ENCODE data around the gene GMNC.

Gene GMNC

GRCh38 chr3:190848870-190849269 lies 13.6 kb downstream of the GMNC start:
- no peak for DNase-seq (ENCODE audit: low read depth)

DNA sequence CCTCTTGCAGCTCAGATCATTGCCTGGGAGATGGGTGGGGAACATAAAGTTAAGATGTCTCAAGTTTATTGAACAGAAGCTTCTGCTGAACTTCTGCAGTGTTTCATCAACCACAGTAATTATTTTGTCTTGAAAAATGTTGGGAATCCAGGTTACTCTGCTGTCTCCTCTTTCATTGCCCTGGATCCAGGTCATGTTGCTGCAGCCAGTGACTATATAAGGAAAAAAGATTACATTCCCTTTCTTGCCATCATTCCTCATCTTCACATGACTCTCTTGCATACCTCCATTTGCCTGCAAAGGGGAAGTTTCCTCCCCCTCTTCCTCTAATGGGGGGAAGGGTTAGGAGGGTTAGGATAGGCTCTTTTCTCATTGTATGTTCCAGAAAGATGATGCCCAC lies 15.1 kb downstream of the GMNC start:
- DNase-seq (ENCODE audit: low read depth), result no peak

DNA sequence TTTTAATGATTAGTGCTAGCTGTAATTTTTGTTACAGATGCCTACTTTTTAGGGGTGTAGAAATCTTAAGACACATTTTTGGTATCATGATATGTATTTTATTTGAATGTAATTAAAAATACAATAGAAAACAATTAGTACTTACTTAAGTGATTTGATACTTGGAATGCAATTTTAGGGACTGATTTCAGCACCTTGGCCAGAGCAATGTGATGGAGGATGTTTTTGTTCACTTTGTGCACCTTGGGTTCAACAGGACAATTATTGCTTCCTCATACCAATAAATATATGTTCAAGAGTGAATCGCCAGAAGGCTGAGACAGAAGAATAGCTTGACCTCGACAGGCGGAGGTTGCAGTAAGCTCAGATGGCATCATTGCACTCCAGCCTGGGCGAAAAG lies 22.3 kb downstream of the GMNC start:
- DNase-seq (ENCODE audit: low read depth), result no peak

GRCh38 chr3:190831225-190831624 lies 31.3 kb downstream of the GMNC start:
- DNase-seq (ENCODE audit: low read depth), result no peak

GRCh38 chr3:190830031-190830430 lies 32.5 kb downstream of the GMNC start:
- no peak for DNase-seq (ENCODE audit: low read depth)

GRCh38 chr3:190826018-190826417 lies 36.5 kb downstream of the GMNC start:
- DNase-seq (ENCODE audit: low read depth), result no peak

GRCh38 chr3:190825386-190826016 lies 37.0 kb downstream of the GMNC start:
- no peak for DNase-seq (ENCODE audit: low read depth)

DNA sequence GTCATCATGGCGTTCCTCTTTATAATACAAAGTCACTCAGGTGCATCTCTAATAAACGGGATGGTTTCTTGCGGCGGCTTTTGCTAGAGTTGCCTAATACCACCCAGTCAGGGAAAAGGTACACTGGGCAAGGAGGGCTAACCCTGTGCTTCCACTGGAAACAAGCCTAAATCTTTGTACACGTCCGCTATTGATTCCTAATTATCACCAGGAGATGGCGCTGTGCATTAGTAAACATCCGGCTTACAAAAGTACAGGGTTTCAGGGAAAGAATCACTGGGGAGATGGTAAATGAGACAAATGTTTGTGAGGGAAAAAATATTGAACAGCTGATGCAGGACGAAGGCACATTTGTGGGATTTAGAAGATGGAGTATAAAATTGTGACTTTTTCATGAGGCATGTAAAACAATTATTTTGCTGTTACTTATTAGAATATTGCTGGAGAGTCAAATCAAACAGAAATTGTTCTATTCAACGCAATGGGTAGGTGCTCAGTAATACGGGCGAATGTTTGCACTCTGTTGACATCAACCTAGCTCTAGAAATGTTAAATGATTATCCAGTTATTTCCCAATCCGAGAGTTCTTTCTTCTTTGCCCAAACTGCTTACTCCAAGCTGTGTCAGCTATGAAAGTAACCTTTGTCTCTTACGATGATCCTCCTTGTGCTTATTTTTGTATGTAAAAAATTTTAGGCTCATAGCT lies 50.6 kb downstream of the GMNC start:
- DNase-seq (ENCODE audit: low read depth), result no peak

- DNase-seq (ENCODE audit: low read depth), result no peak
Measured at GRCh38 chr3:190810957-190811356, 51.5 kb downstream of the GMNC start.

- DNase-seq (ENCODE audit: low read depth), result no peak
Measured at GRCh38 chr3:190809351-190809750, 53.1 kb downstream of the GMNC start.

DNA sequence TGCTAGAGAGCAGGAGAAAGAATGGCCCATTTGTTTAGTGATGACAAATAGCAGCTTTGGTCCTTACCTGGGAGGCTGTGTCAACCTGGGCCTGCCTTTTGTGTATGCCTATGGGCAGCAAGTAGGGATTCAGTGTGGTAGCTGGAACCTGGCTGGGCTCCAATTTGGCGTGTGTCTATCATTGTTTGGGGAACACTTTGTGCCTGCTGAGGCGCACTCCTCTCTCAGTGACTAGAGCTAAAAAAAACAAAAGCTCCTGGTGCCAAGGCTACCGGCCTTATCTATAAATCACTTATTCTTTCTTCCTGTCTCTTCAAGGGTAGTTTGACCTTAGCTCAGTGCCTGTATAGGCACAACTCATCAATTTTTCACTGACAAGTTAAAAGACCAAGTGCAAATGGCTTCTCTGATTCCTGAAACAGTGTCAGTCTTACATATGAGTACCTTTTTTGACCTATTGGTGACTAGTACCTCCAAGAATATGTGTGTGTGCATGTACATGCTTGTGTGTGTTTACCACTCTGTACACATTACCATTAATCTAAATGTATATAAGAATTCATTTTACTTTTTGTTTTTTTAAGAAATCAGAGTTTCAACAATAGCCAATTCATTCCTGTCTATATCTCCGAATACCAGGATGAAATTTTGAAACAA lies 54.6 kb downstream of the GMNC start:
- no peak for DNase-seq (ENCODE audit: low read depth)
